GM18861 (cell line): ENCODE data around the gene ADAMTS15.
A peak's percentile ranks its signal among the peaks of the same experiment; 100 is the strongest.

ENCODE experiments used
- ATAC-seq: cut with Tn5 transposase; IDR thresholded peaks from one replicate; pipeline ENCODE4 v1.9.1; 2021; ENCODE audit not compliant: unreplicated experiment

Gene ADAMTS15

GRCh38 chr11:130416906-130417305 is 31.5 kb upstream of the ADAMTS15 start:
- no peak for ATAC-seq

- no peak for ATAC-seq
Measured at GRCh38 chr11:130418210-130418609, 30.2 kb upstream of the ADAMTS15 start.

- no peak for ATAC-seq
Measured at GRCh38 chr11:130418756-130419155, 29.7 kb upstream of the ADAMTS15 start.

DNA sequence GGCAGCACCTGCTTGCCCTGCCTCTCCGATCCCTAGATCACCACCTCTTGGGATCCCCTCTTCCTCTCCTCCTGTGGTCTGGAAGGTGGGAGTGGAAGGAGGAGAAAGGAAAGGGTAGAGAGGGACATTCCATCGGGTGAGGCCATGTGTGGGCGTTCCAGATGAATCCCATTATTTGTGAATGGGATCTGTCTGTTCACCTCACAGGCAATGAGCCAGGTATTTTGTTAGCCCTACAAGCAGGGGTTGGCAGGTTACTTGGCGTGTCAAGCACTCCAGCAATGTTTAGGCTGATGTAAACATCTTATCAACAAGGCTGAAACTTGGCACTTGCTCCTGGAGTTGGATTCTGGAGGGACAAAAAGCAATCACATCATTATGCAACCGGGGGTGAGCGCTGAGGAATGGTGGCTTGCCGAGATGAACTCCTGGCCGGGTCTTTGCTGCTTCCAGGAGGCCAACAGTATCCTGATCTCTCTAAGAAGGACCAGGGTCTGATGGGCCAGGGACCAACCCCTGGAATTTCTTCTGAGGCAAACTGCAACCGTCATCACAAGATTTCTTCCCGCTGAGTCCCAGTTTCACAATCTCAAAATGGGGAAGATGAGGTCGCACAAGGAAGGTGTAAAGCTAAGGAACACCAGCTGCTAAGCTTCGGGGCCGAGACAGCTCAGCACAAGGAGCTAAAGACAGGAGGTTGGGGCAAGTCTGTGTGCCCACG is 27.8 kb upstream of the ADAMTS15 start:
- no peak for ATAC-seq

- no peak for ATAC-seq
Measured at GRCh38 chr11:130421199-130421585, 27.3 kb upstream of the ADAMTS15 start.

DNA sequence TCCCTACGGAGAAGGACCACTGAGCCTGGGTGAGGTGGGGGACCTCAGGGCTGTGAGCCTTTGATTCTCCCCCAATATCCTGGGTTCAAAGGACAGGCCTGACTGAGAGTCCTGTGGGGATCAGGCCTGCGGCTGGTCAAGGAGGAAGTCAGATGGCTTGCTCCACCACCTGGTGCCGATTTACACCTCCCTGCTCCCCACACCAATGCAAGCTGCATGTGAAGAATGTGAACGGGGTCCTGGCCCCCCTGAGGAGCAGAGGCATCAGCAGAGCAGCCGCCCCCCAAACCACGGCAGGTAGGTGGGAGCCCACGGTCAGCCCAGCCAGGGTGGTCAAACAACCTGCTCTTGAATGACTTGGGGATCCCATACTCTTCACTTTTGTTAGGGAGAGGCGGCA is 26.7 kb upstream of the ADAMTS15 start:
- no peak for ATAC-seq

- no peak for ATAC-seq
Measured at GRCh38 chr11:130422251-130422995, 26.0 kb upstream of the ADAMTS15 start.

- no peak for ATAC-seq
Measured at GRCh38 chr11:130423541-130424142, 24.8 kb upstream of the ADAMTS15 start.

- no peak for ATAC-seq
Measured at GRCh38 chr11:130424613-130425140, 23.8 kb upstream of the ADAMTS15 start.

DNA sequence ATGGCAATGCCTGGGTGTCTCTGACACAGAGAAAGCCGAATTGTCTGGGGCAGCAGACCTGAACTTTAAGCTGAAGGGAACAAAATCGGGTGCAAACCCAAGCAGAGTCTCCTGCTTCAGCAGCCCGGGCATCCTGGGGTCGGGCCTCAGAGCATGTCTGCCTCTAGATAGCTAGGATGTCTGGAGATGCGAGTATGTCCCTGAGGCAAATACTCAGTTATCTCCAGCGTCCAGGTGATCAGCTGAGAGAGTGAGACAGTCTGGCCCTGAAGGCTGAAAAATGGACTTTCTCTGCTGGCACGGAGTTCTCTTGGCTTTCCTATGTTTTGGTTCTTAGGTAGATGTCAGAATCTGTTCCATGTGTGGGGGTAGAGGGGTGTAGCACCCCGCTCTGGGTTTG is 23.3 kb upstream of the ADAMTS15 start:
- ATAC-seq, result no peak

DNA sequence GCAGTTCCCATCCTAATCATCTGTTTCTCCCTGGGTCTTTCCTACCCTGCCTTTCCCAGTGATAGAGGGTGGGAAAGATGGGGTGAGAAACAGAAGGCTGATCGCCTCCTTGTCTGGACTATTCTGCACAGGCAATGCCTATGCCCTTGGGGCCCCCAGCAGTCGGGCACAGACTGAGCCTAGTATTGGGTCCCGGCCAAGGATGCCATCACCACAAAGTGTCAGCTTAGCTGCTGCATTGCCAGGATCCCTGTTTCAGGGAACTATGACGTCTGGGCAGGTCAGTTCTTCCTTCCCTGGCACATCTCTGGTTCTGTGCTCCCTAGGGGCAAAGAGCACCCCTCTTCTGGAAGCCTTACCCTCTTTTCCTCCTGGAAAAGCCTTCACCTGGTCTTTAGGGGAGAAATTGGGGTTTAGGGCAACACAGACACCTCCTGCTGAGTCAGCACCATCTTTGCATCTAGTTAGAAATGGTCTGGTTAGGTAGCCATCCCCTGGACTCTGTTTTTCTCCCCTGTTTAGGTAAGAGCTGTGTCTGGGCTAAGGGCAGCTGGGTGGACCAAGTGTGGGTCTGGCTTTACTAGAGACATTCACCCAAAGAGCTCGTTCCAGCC is 22.1 kb upstream of the ADAMTS15 start:
- no peak for ATAC-seq

- ATAC-seq, result no peak
Measured at GRCh38 chr11:130426837-130427341, 21.6 kb upstream of the ADAMTS15 start.

GRCh38 chr11:130427581-130428315 is 20.7 kb upstream of the ADAMTS15 start:
- ATAC-seq, result no peak

GRCh38 chr11:130428316-130429119 is 19.9 kb upstream of the ADAMTS15 start, which contains the start of gene ADAMTS8:
Gene ADAMTS8, minus strand, starts transcription at chr11:130428609. Its CDS starts 323 bp downstream, at chr11:130428286.
- no peak for ATAC-seq

DNA sequence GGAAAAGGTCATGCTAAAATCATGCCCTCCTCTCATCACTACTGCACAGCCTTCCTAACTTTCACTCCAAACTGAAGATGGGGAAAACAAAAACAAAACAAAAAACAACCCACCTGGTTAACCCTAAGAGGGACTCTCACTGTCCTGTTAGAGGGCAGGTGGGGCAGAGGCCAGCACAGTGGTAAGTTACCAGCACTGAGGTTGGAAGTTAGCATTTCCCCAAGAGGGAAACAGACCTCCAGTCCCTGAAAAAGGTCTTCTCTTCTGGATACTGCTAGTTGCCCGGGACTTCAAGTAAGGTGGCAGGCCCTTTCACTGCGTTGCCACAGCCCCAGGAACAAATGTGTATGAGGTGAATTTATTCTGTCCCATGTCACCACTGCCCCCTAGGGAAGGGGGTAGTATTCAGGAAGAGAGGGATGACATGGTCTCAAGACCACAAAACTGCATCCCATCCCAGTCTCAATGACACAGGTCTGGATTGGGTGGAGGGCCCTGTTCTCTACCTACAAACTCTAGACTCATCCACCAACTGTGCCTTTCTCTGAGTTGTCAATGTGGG is 19.2 kb upstream of the ADAMTS15 start:
- ATAC-seq, result no peak

- ATAC-seq, result no peak
Measured at GRCh38 chr11:130429983-130430382, 18.5 kb upstream of the ADAMTS15 start.

GRCh38 chr11:130431331-130431773 is 17.1 kb upstream of the ADAMTS15 start:
- peak; percentile 52 for ATAC-seq

DNA sequence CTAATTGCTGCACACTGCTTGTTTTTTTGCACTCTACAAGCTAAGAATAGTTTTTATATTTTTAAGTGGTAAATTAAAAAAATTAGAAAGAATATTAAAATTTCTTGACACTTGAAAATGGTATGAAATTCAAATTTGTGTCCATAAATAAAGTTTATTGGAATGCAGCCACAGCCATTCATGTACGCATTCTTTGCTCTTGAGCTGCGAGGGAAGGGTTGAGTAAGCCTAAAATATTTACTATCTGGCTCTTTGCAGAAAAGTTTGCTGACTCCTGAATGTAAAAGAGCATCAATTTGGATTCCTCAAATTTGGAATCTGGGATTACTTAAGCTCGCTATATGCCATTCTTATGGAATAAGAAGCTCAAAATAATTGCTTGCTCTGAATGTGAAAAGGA is 16.6 kb upstream of the ADAMTS15 start:
- no peak for ATAC-seq

DNA sequence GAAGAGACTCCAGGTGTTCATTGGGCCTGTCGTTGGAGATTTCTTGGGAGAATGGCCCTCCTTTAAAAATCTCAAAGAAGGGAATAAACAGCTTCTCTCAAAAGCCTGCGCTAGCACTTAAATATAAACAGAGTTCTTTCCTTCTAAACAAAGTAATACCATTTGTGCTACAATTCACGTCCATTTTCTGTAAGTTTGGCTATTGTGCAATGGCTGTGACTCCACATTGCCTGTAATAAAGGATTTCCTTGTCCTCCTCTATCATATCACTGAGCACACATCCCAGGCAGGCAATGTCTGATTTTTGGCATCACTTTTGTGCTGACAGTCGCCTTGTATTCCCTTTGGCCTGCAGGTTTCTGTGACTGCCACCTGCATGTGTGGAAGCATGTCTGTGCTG is 15.1 kb upstream of the ADAMTS15 start:
- ATAC-seq, result no peak
